Measurements from ENCODE around the gene SLC25A6. TPM values are rescaled to one million over a fixed set of nuclear protein-coding genes. Genes with fewer than 3 reads are reported as not detected.

The SLC25A6 gene
- total RNA-seq, 1 experiment from 2014 or later = 463 TPM

- H3K4me3 Mint-ChIP-seq (ENCODE audit: unreplicated experiment) = no peak overlapping the region
- CTCF ChIA-PET = no interaction called here
- no TSS peak for BruUV-seq (replicated peaks)
- POLR2A ChIA-PET = no interaction called here
- peaks cover 5% of the 10 kb centered on the region for H3K4me1 Mint-ChIP-seq (ENCODE audit: insufficient read depth, unreplicated experiment)
- no peak for TF ChIP-seq CTCF (IDR thresholded peaks at IDR 0.05; ENCODE audit: unreplicated experiment)
- intact Hi-C loops (cut with micrococcal nuclease) = no loop called here
- no peak overlapping the region for H3K27ac Mint-ChIP-seq (ENCODE audit: low read depth, unreplicated experiment)
- H3K36me3 Mint-ChIP-seq (ENCODE audit: insufficient read depth, unreplicated experiment) = peaks cover 17% of the 10 kb centered on the region
- H3K9me3 Mint-ChIP-seq (ENCODE audit: unreplicated experiment) = peaks cover 2% of the 10 kb centered on the region
- DNase-seq (ENCODE audit: unreplicated experiment) = no peak
- H3K27me3 Mint-ChIP-seq (ENCODE audit: insufficient read depth, unreplicated experiment) = no peaks in the 10 kb centered on the region
These were observed 9.0 kb upstream of the SLC25A6 start for GRCh38 chrX:1400742-1401471.

- no TSS peak for BruUV-seq (replicated peaks)
- H3K4me3 Mint-ChIP-seq (ENCODE audit: unreplicated experiment) = no peak overlapping the region
These were observed 8.1 kb upstream of the SLC25A6 start for GRCh38 chrX:1400049-1400448.

GRCh38 chrX:1398431-1399340 lies 6.8 kb upstream of the SLC25A6 start:
- Mint-ChIP-seq H3K27ac (ENCODE audit: low read depth, unreplicated experiment) (no peak overlapping the region), H3K4me3 (ENCODE audit: unreplicated experiment) (no peak overlapping the region), H3K36me3 (ENCODE audit: insufficient read depth, unreplicated experiment) (peaks cover 22% of the 10 kb centered on the region), H3K9me3 (ENCODE audit: unreplicated experiment) (peaks cover 9% of the 10 kb centered on the region), H3K27me3 (ENCODE audit: insufficient read depth, unreplicated experiment) (no peaks in the 10 kb centered on the region), H3K4me1 (ENCODE audit: insufficient read depth, unreplicated experiment) (peaks cover 24% of the 10 kb centered on the region)
- ChIA-PET POLR2A (no interaction called here), CTCF (no interaction called here)
- intact Hi-C loops (cut with micrococcal nuclease) = loop anchor here (10.0 kb wide), 1 partner anchor 154 kb away; no protein-coding TSS in a partner anchor
- no peak for TF ChIP-seq CTCF (IDR thresholded peaks at IDR 0.05; ENCODE audit: unreplicated experiment)
- BruUV-seq (replicated peaks) = no TSS peak
- no peak for DNase-seq (ENCODE audit: unreplicated experiment)

More at GRCh38 chrX:1400049-1400448, 8.1 kb upstream of the SLC25A6 start:
- no peak for DNase-seq (ENCODE audit: unreplicated experiment)
- Mint-ChIP-seq H3K4me1 (ENCODE audit: insufficient read depth, unreplicated experiment) (peaks cover 13% of the 10 kb centered on the region), H3K27me3 (ENCODE audit: insufficient read depth, unreplicated experiment) (no peaks in the 10 kb centered on the region), H3K36me3 (ENCODE audit: insufficient read depth, unreplicated experiment) (peaks cover 17% of the 10 kb centered on the region), H3K9me3 (ENCODE audit: unreplicated experiment) (peaks cover 9% of the 10 kb centered on the region), H3K27ac (ENCODE audit: low read depth, unreplicated experiment) (no peak overlapping the region)
- intact Hi-C loops (cut with micrococcal nuclease) = no loop called here
- no peak for TF ChIP-seq CTCF (IDR thresholded peaks at IDR 0.05; ENCODE audit: unreplicated experiment)
- CTCF ChIA-PET = no interaction called here
- POLR2A ChIA-PET = no interaction called here

Measured in MCF 10A (cell line).